ENCODE results near the gene PRKG1.

GRCh38 chr10:51198170-51198569, 123.9 kb downstream of the PRKG1 start:
- TF ChIP-seq HDAC2 (IDR thresholded peaks at IDR 0.05; ENCODE audit: borderline replicate concordance in 1 of 2, low read depth in 2 of 2, low read length in 2 of 2) (no peak), EZH2 (IDR thresholded peaks at IDR 0.05; ENCODE audit: low read depth, low read length, severe bottlenecking) (no peak)

Measured in H1 (cell line).